Muscle layer of colon (tissue), 2 donors: ENCODE measurements around the gene HIP1R.

Source experiments
- H3K27ac ChIP-seq: one replicate; pipeline ENCODE4 v1.7.0; 2013; ENCODE audit warnings: low read depth, mild to moderate bottlenecking, low read length, moderate library complexity
- H3K27me3 ChIP-seq, 2 donors: one replicate each; pipeline ENCODE4 v1.7.0; 2013; ENCODE audit warnings: low read length in 2 of 2, mild to moderate bottlenecking in 2 of 2; ENCODE audit not compliant: insufficient read depth in 2 of 2, control insufficient read depth in 1 of 2
- H3K36me3 ChIP-seq: one replicate; pipeline ENCODE4 v1.7.0; 2013; ENCODE audit warnings: mild to moderate bottlenecking, low read length; ENCODE audit not compliant: insufficient read depth
- H3K4me1 ChIP-seq: one replicate; pipeline ENCODE4 v1.7.0; 2013; ENCODE audit warnings: mild to moderate bottlenecking, low read length; ENCODE audit not compliant: insufficient read depth
- H3K4me3 ChIP-seq, 2 donors: one replicate each; pipeline ENCODE4 v1.7.0; 2013; ENCODE audit warnings: low read length in 2 of 2, low read depth in 1 of 2, mild to moderate bottlenecking in 1 of 2, moderate library complexity in 1 of 2
- H3K9ac ChIP-seq: one replicate; pipeline ENCODE4 v1.7.0; 2013; ENCODE audit warnings: low read length
- H3K9me3 ChIP-seq: one replicate; pipeline ENCODE4 v1.7.0; 2013; ENCODE audit warnings: mild to moderate bottlenecking, low read length
- donor health status: abdominal sarcoma.
- donor health status: Adenocarcinoma of cecum.

Gene HIP1R

DNA sequence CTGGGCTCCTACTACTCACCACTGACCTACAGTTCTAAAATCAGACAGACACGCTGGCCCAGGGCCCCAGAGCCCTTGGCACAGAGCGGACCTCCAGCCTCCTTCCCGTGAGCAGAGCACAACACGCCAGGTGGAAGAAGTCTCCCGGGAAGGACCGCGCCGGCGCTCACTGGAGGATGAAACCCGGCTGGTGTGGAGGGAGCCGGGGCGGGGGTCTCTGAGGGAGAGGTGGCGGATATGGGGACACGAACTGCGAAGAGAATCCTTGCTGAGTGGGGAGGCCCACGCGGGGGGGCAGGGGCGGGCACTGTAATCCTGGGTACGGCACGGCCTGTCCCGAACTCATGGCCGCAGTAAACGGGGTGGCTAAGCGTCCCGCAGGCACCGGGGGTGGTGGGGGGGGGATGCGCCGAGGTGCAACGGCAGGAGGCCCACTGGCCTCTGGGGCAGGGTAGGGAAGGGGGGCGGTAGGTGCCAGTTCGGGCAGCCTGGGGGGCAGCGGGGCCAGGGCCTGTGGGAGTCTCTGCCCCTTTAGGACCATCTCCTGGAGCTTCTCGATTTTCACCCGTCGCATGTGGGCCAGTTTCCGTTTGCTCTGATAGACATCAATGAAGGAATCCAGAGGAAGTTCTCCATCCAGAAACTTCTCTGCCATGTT lies 31.8 kb downstream of the HIP1R start:
- Histone ChIP-seq H3K4me1 (peaks cover 16% of the 10 kb centered on the region), H3K36me3 (peaks cover 36% of the 10 kb centered on the region)

DNA sequence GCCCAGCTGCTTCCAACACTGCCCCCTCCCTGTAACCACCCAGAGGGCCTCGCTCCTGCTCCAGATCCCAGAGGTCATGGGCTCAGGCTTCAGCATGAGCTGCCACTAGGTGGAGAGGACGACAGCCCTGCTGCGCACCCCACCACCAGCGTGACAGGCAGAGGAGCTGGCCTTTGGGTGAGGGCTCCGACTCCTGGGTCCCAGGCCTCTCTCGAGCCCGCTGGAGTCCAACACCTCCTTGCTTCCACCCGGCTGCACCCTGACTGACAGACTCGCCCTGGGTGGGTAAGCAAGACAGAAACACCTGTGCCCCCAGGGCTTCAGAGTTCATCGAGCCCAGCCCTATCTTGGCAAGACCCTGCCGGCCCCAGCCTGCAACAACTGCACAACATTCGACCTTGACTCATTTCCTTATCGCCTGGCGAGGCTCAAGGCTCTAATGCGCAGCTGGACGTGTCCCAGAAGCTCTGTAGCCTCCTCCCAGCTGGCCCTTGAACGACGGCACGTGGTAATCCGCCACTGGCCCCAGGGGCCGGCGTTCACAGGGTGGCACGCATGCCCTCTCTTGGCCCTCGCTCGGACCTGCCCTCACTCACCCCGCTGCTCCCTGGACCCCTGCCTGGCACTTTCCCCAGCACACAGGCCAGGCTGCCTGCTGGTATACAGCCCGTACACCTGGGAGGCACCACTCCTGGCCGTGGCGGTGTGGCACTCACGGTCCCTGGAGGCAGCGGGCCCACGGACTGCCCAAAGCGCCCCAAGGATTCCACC lies 32.6 kb downstream of the HIP1R start:
- H3K27ac ChIP-seq = no peak overlapping the region
- no peak overlapping the region for H3K9ac ChIP-seq
- no peaks in the 10 kb centered on the region for H3K27me3 ChIP-seq
- H3K36me3 ChIP-seq = peaks cover 36% of the 10 kb centered on the region
- H3K4me1 ChIP-seq = peaks cover 24% of the 10 kb centered on the region
- H3K4me3 ChIP-seq = no peak overlapping the region
- H3K9me3 ChIP-seq = no peaks in the 10 kb centered on the region

More for the DNA sequence above, 31.8 kb downstream of the HIP1R start:
- Histone ChIP-seq H3K9ac (no peak overlapping the region), H3K27me3 (no peaks in the 10 kb centered on the region), H3K27ac (no peak overlapping the region), H3K4me3 (no peak overlapping the region), H3K9me3 (no peaks in the 10 kb centered on the region)

DNA sequence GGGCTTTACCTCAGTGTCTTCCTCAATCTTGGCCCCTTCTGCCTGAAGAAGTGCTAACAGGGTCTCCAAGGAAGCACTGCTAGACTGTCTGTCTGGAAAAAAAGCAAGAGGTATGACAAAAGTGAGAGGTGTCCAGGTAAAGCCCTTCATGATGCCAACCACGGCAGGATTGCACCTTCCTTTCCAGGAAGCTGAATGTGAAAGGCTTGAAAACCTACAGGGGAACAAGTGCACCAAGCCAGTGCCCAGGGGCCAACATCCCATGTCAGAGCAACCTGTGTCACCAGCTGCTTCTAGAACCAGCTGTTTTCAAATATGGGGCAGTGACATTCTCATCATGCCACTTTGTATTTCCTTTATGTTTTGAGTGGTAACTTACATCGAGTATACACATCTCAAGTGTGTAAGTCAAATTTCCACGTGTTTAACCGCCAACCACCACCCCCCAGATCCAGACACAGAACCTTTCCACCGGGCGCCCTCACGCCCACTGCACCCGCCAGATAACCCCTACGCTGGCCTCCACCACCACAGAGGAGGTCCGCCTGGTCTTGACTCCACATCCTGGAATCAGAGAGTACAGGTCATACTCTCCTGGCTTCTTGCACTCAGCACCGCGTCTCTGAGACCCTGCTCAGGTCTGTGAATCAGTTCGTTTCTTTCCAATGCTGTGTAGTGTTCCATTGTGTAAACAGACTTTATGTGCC lies 33.4 kb downstream of the HIP1R start:
- Histone ChIP-seq H3K4me1 (peaks cover 26% of the 10 kb centered on the region), H3K9ac (no peak overlapping the region), H3K27me3 (no peaks in the 10 kb centered on the region), H3K36me3 (peaks cover 36% of the 10 kb centered on the region), H3K27ac (no peak overlapping the region), H3K9me3 (no peaks in the 10 kb centered on the region), H3K4me3 (no peak overlapping the region)

DNA sequence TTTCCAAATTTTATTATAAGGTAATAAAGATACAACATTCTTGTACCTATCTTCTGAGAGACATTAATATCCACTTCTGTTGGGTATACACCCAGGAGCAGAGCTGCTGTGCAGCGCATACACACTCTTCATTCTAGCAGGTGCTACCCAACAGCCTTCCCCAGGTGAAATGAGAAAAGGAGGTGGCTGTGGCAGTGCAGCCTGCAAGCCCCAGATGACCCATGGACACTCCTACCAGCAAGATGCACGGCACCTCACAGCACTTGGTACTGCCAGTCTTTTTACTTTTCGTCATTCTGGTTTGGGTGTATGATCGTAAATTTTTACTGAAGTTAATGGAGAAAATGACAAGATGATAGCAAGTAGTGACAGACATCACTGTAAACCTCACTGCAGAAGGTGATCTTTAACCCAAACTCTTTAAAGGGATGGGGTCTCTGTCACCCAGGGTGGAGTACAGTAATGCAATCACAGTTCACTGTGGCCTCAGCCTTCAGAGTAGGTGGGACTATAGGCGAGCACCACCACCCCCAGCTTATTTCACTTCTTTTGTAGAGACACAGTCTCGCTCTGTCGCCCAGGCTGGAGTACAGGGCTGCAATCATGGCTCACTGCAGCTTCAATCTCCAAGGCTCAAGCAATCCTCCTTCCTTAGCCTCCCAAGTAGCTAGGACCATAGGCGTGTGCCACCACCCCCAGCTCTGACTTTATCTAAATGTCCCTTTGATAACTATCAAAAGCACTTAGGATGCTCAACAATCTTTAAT lies 34.1 kb downstream of the HIP1R start:
- Histone ChIP-seq H3K27me3 (no peaks in the 10 kb centered on the region), H3K4me1 (peaks cover 26% of the 10 kb centered on the region), H3K27ac (no peak overlapping the region), H3K4me3 (no peak overlapping the region), H3K9me3 (no peaks in the 10 kb centered on the region), H3K9ac (no peak overlapping the region), H3K36me3 (peaks cover 36% of the 10 kb centered on the region)

DNA sequence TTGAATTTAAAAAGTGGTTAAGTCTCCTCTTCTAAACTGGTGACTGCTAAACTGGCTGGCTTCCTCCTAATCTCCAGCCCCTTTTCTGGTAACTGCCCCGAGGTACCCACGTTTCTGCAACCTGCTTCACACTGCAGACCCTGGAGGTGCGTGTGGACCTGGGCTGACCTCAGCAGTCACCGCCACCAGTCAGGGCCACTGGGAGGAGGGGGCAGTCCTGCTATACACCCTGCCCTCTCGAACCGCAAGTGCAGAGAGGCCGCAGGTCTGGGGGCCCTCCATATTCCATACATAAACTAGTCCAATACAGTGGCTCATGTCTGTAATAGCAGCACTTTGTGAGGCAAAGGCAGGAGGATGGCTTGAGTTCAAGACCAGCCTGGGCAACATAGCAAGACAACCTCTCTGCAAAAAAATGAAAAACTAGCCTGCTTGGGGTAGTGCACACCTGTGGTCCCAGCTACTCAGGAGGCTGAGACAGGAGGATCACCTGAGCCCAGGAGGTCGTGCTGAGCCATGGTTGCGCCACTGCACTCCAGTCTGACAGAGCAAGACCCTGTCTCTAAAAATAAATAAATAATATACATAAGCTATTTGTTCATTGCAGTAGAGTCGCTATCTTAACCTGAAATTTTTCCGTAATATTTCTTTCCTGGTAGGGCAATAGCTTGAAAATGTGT lies 35.0 kb downstream of the HIP1R start:
- Histone ChIP-seq H3K4me1 (peaks cover 26% of the 10 kb centered on the region), H3K4me3 (no peak overlapping the region), H3K27ac (no peak overlapping the region)

DNA sequence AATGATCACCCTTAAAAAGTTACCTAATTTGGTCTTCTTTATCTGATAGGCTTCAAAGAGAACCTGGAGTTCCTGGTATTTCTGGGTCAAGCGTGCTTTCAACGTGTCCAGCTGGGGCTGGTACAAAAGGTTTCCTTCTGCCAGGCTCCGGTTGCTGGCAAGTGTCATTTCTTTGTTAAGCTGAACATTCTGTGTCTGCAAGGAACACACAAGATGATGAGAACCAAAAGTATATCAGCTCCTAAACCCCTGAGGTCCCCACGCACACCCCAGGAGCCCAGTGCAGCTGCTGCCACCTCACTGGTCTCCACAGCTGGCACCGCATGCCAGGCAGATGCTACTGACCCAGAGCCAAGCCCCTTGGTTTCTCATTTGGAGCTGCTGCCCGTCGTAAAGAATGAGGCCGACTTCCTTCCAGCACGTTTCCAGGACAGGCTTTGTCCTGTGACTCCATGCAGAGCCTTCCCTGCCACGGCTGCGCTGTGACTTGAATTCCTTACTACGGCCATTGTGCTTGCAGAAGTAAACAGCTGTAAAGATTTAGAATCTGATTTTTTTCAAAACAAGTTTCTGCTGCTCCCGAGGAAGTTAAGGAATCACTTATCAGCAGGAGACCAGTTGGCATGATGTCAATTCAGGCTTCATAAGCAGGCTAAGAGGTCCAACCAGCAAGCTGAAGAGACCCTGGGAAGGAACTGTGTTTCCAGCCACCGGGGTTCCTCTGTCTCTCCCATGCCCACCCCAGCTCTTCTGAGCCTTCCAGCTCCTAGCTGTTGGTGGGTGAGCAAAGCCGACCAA lies 35.8 kb downstream of the HIP1R start:
- Histone ChIP-seq H3K9me3 (no peaks in the 10 kb centered on the region), H3K27ac (peak overlapping the region; percentile 0), H3K4me3 (peak overlapping the region in 1 of 2 donors; percentile 33), H3K4me1 (peaks cover 26% of the 10 kb centered on the region), H3K27me3 (no peaks in the 10 kb centered on the region), H3K9ac (peak overlapping the region; percentile 19), H3K36me3 (peaks cover 36% of the 10 kb centered on the region)

More for the DNA sequence above, 35.0 kb downstream of the HIP1R start:
- Histone ChIP-seq H3K9me3 (no peaks in the 10 kb centered on the region), H3K9ac (no peak overlapping the region), H3K36me3 (peaks cover 36% of the 10 kb centered on the region), H3K27me3 (no peaks in the 10 kb centered on the region)

DNA sequence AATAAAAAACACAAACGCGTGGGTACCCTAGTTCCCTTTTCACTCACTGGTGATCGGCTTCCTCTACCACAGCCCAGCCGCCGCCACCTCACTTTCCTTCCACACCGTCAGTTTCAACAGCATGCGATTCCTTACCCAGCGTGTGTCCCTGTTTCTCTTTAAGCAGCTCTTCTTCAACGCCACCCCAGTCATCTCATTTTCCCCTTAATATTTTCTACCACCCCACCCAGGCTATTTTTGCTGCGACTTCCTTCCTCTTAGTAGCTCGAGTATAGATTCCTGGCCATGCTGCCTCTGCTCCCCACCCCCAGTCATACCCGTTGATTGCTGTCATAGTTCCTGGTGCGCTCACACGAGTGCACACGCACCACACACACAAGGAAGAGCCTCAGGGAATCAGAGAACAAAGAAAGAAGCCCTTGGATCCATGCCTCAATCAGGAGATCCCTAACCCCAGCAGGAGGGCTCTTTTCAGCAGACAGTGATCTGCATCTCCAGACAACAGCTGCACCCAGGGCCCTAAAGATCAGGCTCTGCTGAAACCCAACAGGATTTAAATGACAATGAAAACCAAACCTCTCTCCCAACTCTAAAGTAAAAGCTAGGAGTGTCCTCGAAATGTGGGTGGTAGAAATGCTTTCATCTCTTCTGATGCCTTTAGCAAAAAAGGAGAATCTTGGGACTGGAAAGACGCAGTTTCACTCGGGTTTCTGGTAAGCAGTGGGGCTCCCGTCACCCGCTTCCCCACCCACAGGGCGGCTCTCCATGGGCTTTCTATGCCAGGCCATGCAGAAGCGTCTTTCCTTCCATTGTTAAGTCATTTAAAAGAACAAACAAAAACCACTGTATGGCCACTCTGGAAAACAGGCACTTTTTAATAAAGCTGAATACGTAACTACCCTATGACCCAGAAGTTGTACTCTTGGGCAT lies 36.9 kb downstream of the HIP1R start:
- Histone ChIP-seq H3K27ac (no peak overlapping the region), H3K9me3 (no peaks in the 10 kb centered on the region), H3K27me3 (no peaks in the 10 kb centered on the region), H3K4me3 (peak overlapping the region in 1 of 2 donors; percentile 33), H3K9ac (peak overlapping the region; percentile 19), H3K4me1 (peaks cover 26% of the 10 kb centered on the region), H3K36me3 (peaks cover 29% of the 10 kb centered on the region)

DNA sequence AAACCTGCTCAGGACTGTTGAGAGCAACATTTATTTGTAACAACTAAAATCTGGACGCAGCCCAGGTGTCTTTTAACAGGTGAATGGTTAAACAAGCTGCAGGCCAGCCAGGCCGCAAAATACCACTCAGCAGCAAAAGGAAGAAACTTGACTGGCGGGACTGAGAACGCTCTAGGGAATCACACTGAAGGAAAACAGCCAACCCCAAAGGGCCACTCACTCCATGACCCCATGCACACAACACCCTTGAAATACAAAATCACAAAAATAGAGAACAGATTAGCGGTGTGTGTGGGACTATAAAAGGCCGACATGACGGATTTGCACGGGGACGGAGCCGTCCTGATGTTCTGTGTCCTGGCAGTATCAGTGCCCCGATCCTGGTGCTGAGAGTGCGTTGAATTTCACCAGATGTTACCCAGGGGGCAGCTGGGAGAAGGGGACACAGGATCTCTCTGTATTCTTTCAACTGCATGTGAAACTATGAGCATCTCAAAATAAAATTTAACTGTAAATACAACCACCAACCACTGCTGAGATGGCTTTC lies 37.6 kb downstream of the HIP1R start:
- H3K9me3 ChIP-seq = no peaks in the 10 kb centered on the region
- H3K36me3 ChIP-seq = peaks cover 24% of the 10 kb centered on the region
- H3K27me3 ChIP-seq = no peaks in the 10 kb centered on the region
- no peak overlapping the region for H3K27ac ChIP-seq
- H3K9ac ChIP-seq = no peak overlapping the region
- peaks cover 26% of the 10 kb centered on the region for H3K4me1 ChIP-seq
- no peak overlapping the region for H3K4me3 ChIP-seq

DNA sequence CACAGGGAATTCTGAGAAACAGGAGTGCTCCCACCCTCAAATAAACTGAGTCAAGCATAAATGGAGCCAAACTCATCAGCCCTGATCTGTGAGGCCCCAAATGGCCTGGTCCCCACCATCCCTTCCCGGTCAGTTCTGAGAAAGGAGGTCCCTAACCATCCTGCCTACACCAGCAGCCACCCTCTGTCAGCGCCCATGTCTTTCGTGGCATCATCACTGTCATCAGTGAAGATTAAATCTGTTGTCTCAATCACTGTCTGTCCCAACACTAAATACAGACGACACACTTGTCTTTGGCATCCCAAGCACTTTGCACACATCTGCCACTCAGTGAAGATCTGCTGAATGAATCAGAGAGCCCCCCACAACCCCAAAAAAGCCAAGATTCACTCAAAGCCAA lies 38.3 kb downstream of the HIP1R start:
- no peak overlapping the region for H3K27ac ChIP-seq
- no peak overlapping the region for H3K9ac ChIP-seq
- H3K4me3 ChIP-seq = no peak overlapping the region
- peaks cover 17% of the 10 kb centered on the region for H3K36me3 ChIP-seq
- no peaks in the 10 kb centered on the region for H3K27me3 ChIP-seq
- H3K9me3 ChIP-seq = no peaks in the 10 kb centered on the region
- peaks cover 26% of the 10 kb centered on the region for H3K4me1 ChIP-seq
